HG03097 (cell line): ENCODE results near the gene ZNF12.
"Not testable (repeated sequence)": the region's sequence is repeated elsewhere in the genome, so short reads cannot be mapped to it uniquely, and the experiment has no call there.

Source experiments
- ATAC-seq: cut with Tn5 transposase; IDR thresholded peaks from one replicate; pipeline ENCODE4 v1.9.1; 2021; ENCODE audit not compliant: unreplicated experiment, low FRiP score

The ZNF12 gene

GRCh38 chr7:6706666-6707407 is at the start of gene ZNF12:
ZNF12 (minus strand) TSS chr7:6706947; CDS start chr7:6705173, 1,774 bp downstream.
- peak; percentile 91 for ATAC-seq

- not testable (repeated sequence) for ATAC-seq
Measured at GRCh38 chr7:6753964-6754363, 47.2 kb upstream of the ZNF12 start, which contains the start of gene RSPH10B2. RSPH10B2 (plus strand) TSS chr7:6754103; CDS start chr7:6757678, 3,575 bp downstream.

- ATAC-seq: not testable (repeated sequence)
Measured at GRCh38 chr7:6750173-6750572, 43.4 kb upstream of the ZNF12 start.

- ATAC-seq: not testable (repeated sequence)
Measured at GRCh38 chr7:6749335-6749734, 42.6 kb upstream of the ZNF12 start.

GRCh38 chr7:6744410-6745100 is 37.8 kb upstream of the ZNF12 start:
- not testable (repeated sequence) for ATAC-seq

GRCh38 chr7:6738415-6738814 is 31.7 kb upstream of the ZNF12 start:
- ATAC-seq: not testable (repeated sequence)

- ATAC-seq: peak; percentile 18
Measured at GRCh38 chr7:6730343-6730633, 23.5 kb upstream of the ZNF12 start.

- ATAC-seq: peak; percentile 91
Measured at GRCh38 chr7:6729492-6730342, 23.0 kb upstream of the ZNF12 start.

- not testable (repeated sequence) for ATAC-seq
Measured at GRCh38 chr7:6728893-6729491, 22.2 kb upstream of the ZNF12 start.

GRCh38 chr7:6727663-6728062 is 20.9 kb upstream of the ZNF12 start:
- ATAC-seq: no peak

GRCh38 chr7:6726341-6726740 is 19.6 kb upstream of the ZNF12 start:
- not testable (repeated sequence) for ATAC-seq

- peak; percentile 34 for ATAC-seq
Measured at GRCh38 chr7:6725003-6725402, 18.3 kb upstream of the ZNF12 start.

- not testable (repeated sequence) for ATAC-seq
Measured at GRCh38 chr7:6724351-6724750, 17.6 kb upstream of the ZNF12 start.

GRCh38 chr7:6718124-6718523 is 11.4 kb upstream of the ZNF12 start:
- ATAC-seq: no peak

GRCh38 chr7:6715898-6716297 is 9.2 kb upstream of the ZNF12 start:
- ATAC-seq: not testable (repeated sequence)

- no peak for ATAC-seq
Measured at GRCh38 chr7:6714360-6714759, 7.6 kb upstream of the ZNF12 start.

GRCh38 chr7:6709808-6710207 is 3.1 kb upstream of the ZNF12 start:
- ATAC-seq: no peak

GRCh38 chr7:6708304-6708703 is 1.6 kb upstream of the ZNF12 start:
- no peak for ATAC-seq

- peak; percentile 30 for ATAC-seq
Measured at GRCh38 chr7:6705959-6706665, 635 bp downstream of the ZNF12 start.

GRCh38 chr7:6701860-6702259 is 4.9 kb downstream of the ZNF12 start:
- no peak for ATAC-seq
